H1 (cell line): ENCODE data around the gene ZNF451. TPM values are rescaled to one million over a fixed set of nuclear protein-coding genes. Genes with fewer than 3 reads are reported as not detected.

Source experiments
- polyA plus RNA-seq, 7 experiments: library from polyadenylated mRNA; depleted of rRNA in 3 of 7; stranded (reverse) in 5 of 7; unstranded in 2 of 7; fragments of >200 nt in 5 of 7; fragments of 200-250 nt in 2 of 7; gene quantifications; 1 replicate in 5 of 7; 2 replicates in 1 of 7; 4 replicates in 1 of 7; pipeline versions ENCODE4 v1.2.1 to v1.2.3, GENCODE V29; 2011 to 2013; ENCODE audit warnings: missing spikeins in 2 of 7, mixed read lengths in 2 of 7
- total RNA-seq: library from RNA; stranded (reverse); fragmentation: NEBNext Ultra II Directional; extraction: Animal tissue kit (Norgen Biotek cat#: 25700); gene quantifications from 2 replicates; pipeline ENCODE4 v1.2.1, GENCODE V29; 2021

The ZNF451 gene
- total and polyA plus RNA-seq, 2 of the 8 experiments (the other 6 are each of a cell fraction or from before 2014, with no cell fraction given) = 10.7 to 56.8 TPM

Other genes with a start within 250 kb of the ZNF451 start
- 1.9 and 2.1 TPM in 2 replicates for gene BEND6, start 135.1 kb upstream of the ZNF451 start, total RNA-seq
- gene BEND6, start 135.1 kb upstream of the ZNF451 start, polyA plus RNA-seq (2011; rRNA removed) = 0.53 and 0.71 TPM in 2 replicates
- gene KIAA1586, start 43.5 kb upstream of the ZNF451 start, total RNA-seq = 22.8 and 24.4 TPM in 2 replicates
- 1.5 and 2.1 TPM in 2 replicates for gene KIAA1586, start 43.5 kb upstream of the ZNF451 start, polyA plus RNA-seq (2011; rRNA removed)
- 7.2 and 7.4 TPM in 2 replicates for gene BAG2, start 82.1 kb downstream of the ZNF451 start, total RNA-seq
- 2.0 and 4.4 TPM in 2 replicates for gene BAG2, start 82.1 kb downstream of the ZNF451 start, polyA plus RNA-seq (2011; rRNA removed)
- 17.2 and 17.5 TPM in 2 replicates for gene RAB23, start 132.1 kb downstream of the ZNF451 start, total RNA-seq
- gene RAB23, start 132.1 kb downstream of the ZNF451 start, polyA plus RNA-seq (2011; rRNA removed) = 2.4 and 6.5 TPM in 2 replicates
- gene PRIM2, start 227.4 kb downstream of the ZNF451 start, total RNA-seq = 46.8 and 50.0 TPM in 2 replicates
- 10.3 and 20.8 TPM in 2 replicates for gene PRIM2, start 227.4 kb downstream of the ZNF451 start, polyA plus RNA-seq (2011; rRNA removed)